Activated B cell treated with CpG ODN at 0.5 μM for 24 hours (primary cell): ENCODE data around the gene GCK. TPM values are rescaled to one million over a fixed set of nuclear protein-coding genes. Genes with fewer than 3 reads are reported as not detected.

Experiments
- ATAC-seq: fragments of 200-7000 bp; cut with Tn5 transposase; one replicate; pipeline ENCODE4 v1.10.0; 2021; ENCODE audit warnings: low read depth, mild to moderate bottlenecking, moderate library complexity
- CTCF ChIA-PET: fragments of 350-600 bp; sonication (Branson Sonifier 250); formaldehyde crosslinking; loops from one replicate; lab custom pipeline; 2021; ENCODE audit warnings: antibody characterized with exemption; lab: Charles Lee
- POLR2A ChIA-PET: fragments of 350-600 bp; sonication (Branson Sonifier 250); formaldehyde crosslinking; loops from one replicate; lab custom pipeline; 2021; ENCODE audit warnings: antibody characterized with exemption; lab: Charles Lee
- DNase-seq: peaks from one replicate; pipeline ENCODE4 v3.0.0; 2022
- H3K27ac Mint-ChIP-seq: one replicate; pipeline ENCODE4 v1.8.0; 2020; ENCODE audit warnings: mixed read lengths
- H3K27me3 Mint-ChIP-seq: one replicate; pipeline ENCODE4 v1.8.0; 2021; ENCODE audit warnings: mixed read lengths
- H3K36me3 Mint-ChIP-seq: one replicate; pipeline ENCODE4 v1.8.0; 2021; ENCODE audit warnings: low read depth, mixed read lengths
- H3K4me1 Mint-ChIP-seq: one replicate; pipeline ENCODE4 v1.8.0; 2021; ENCODE audit warnings: mixed read lengths
- H3K4me3 Mint-ChIP-seq: one replicate; pipeline ENCODE4 v1.8.0; 2020; ENCODE audit warnings: mild to moderate bottlenecking, mixed read lengths
- H3K9me3 Mint-ChIP-seq: one replicate; pipeline ENCODE4 v1.8.0; 2020; ENCODE audit warnings: mixed read lengths
- CTCF ChIP-seq: fragments of 200-600 bp; IDR thresholded peaks from one replicate; pipeline ENCODE4 v1.8.0; 2022; ENCODE audit warnings: antibody characterized with exemption, mild to moderate bottlenecking
- intact Hi-C: fragments of 100-400 bp; cut with micrococcal nuclease; formaldehyde crosslinking; loops from one replicate; pipeline ENCODE4 v1.15.1; 2024
- total RNA-seq: library from RNA; stranded (reverse); gene quantifications from 2 replicates; pipeline ENCODE4 v1.2.3, GENCODE V29; 2022

GCK gene
- total RNA-seq, 1 donor from 2014 or later: 0.13 TPM

- H3K36me3 Mint-ChIP-seq: no peaks in the 10 kb centered on the region
- H3K27ac Mint-ChIP-seq: no peak overlapping the region
- ChIA-PET CTCF (no interaction called here), POLR2A (interaction anchor here (0.7 kb wide), 1 partner anchor 196 kb away, joined by 14 read pairs; no protein-coding TSS in a partner anchor)
- H3K4me3 Mint-ChIP-seq: no peak overlapping the region
- no peaks in the 10 kb centered on the region for H3K9me3 Mint-ChIP-seq
- DNase-seq: no peak
- no peaks in the 10 kb centered on the region for H3K27me3 Mint-ChIP-seq
- H3K4me1 Mint-ChIP-seq: no peaks in the 10 kb centered on the region
- no peak for TF ChIP-seq CTCF
- intact Hi-C loops: no loop called here
- no peak for ATAC-seq
These were observed 45.8 kb upstream of the GCK start for GRCh38 chr7:44235066-44235465.

- intact Hi-C loops: no loop called here
- no peaks in the 10 kb centered on the region for H3K27me3 Mint-ChIP-seq
- no peak overlapping the region for H3K4me3 Mint-ChIP-seq
- no peaks in the 10 kb centered on the region for H3K4me1 Mint-ChIP-seq
- ChIA-PET CTCF (no interaction called here), POLR2A (no interaction called here)
- ATAC-seq: no peak
- no peak for DNase-seq
- no peaks in the 10 kb centered on the region for H3K9me3 Mint-ChIP-seq
- no peaks in the 10 kb centered on the region for H3K36me3 Mint-ChIP-seq
- no peak for TF ChIP-seq CTCF
- H3K27ac Mint-ChIP-seq: no peak overlapping the region
These were observed 43.9 kb upstream of the GCK start for GRCh38 chr7:44232901-44233715.

GRCh38 chr7:44232396-44232795, 43.2 kb upstream of the GCK start:
- CTCF ChIA-PET: no interaction called here
- H3K27me3 Mint-ChIP-seq: no peaks in the 10 kb centered on the region
- no peak for TF ChIP-seq CTCF

GRCh38 chr7:44231088-44231487, 41.8 kb upstream of the GCK start:
- TF ChIP-seq CTCF: no peak
- ATAC-seq (no peak), DNase-seq (no peak)
- CTCF ChIA-PET: no interaction called here
- Mint-ChIP-seq H3K36me3 (no peaks in the 10 kb centered on the region), H3K4me1 (no peaks in the 10 kb centered on the region), H3K9me3 (no peaks in the 10 kb centered on the region), H3K4me3 (no peak overlapping the region), H3K27me3 (peaks cover 1% of the 10 kb centered on the region), H3K27ac (no peak overlapping the region)
- intact Hi-C loops: no loop called here
- POLR2A ChIA-PET: no interaction called here

More at GRCh38 chr7:44232396-44232795, 43.2 kb upstream of the GCK start:
- H3K4me3 Mint-ChIP-seq: no peak overlapping the region
- no peaks in the 10 kb centered on the region for H3K9me3 Mint-ChIP-seq
- ATAC-seq: no peak
- H3K4me1 Mint-ChIP-seq: no peaks in the 10 kb centered on the region
- no peak for DNase-seq
- no peak overlapping the region for H3K27ac Mint-ChIP-seq
- H3K36me3 Mint-ChIP-seq: no peaks in the 10 kb centered on the region
- intact Hi-C loops: no loop called here
- POLR2A ChIA-PET: no interaction called here

- ChIA-PET CTCF (no interaction called here), POLR2A (no interaction called here)
- Mint-ChIP-seq H3K27ac (no peak overlapping the region), H3K36me3 (no peaks in the 10 kb centered on the region), H3K4me3 (no peak overlapping the region), H3K4me1 (no peaks in the 10 kb centered on the region), H3K27me3 (peaks cover 5% of the 10 kb centered on the region), H3K9me3 (no peaks in the 10 kb centered on the region)
- intact Hi-C loops: no loop called here
- DNase-seq (no peak), ATAC-seq (no peak)
- no peak for TF ChIP-seq CTCF
These were observed 41.0 kb upstream of the GCK start for GRCh38 chr7:44230286-44230685.
